ENCODE data around the gene AGBL1.

Gene AGBL1

GRCh38 chr15:86558686-86559085 lies 479.0 kb downstream of the AGBL1 start:
- in situ Hi-C loops (cut with MboI; ENCODE audit: low sequenced_read_pairs), result no loop called here

- in situ Hi-C loops (cut with MboI; ENCODE audit: low sequenced_read_pairs), result no loop called here
These were observed 488.7 kb downstream of the AGBL1 start for GRCh38 chr15:86568378-86568777.

- in situ Hi-C loops (cut with MboI; ENCODE audit: low sequenced_read_pairs), result no loop called here
These were observed 491.1 kb downstream of the AGBL1 start for GRCh38 chr15:86570738-86571137.

DNA sequence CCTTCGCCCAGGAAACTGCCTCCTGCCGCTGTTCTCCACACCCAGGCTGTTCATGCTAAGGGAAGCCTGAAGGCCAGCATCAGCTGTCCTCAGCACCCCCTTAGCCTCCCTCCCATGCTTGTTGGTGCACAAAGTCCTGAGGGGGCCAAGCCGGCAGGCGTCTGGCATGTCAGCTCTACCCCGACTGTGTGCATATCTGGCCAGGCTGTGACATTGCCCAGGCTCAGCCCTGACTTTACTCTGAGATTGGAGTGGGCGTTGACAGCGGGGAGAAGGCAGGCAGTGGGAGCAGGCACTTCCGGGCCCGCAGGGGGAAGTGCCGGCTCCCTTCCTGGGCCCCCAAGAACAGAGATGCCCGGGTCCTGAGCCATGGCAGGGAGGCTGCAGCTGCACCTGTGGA lies 492.2 kb downstream of the AGBL1 start:
- in situ Hi-C loops (cut with MboI; ENCODE audit: low sequenced_read_pairs), result no loop called here

- in situ Hi-C loops (cut with MboI; ENCODE audit: low sequenced_read_pairs), result no loop called here
These were observed 492.7 kb downstream of the AGBL1 start for GRCh38 chr15:86572368-86572841.

- in situ Hi-C loops (cut with MboI; ENCODE audit: low sequenced_read_pairs), result no loop called here
These were observed 493.8 kb downstream of the AGBL1 start for GRCh38 chr15:86573476-86573875.

GRCh38 chr15:86588413-86588812 lies 508.7 kb downstream of the AGBL1 start:
- in situ Hi-C loops (cut with MboI; ENCODE audit: low sequenced_read_pairs), result no loop called here

DNA sequence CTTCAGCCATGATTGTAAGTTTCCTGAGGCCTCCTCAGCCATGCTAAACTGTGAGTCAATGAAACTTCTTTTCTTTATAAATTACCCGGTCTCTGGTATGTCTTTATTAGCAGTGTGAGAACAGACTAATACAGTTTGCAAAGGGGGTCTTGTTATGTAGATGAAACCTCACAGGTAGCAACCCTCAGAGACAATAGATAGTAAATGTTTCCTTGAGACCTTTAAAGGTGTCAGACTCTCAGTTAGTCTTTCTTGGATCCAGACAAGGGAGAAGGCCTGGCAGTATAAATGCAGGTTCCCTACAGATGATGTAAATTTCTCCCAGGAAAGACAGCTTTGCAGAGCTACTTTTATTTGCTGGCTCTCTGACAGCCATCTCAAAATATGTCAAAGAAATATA lies 510.8 kb downstream of the AGBL1 start:
- in situ Hi-C loops (cut with MboI; ENCODE audit: low sequenced_read_pairs), result no loop called here

DNA sequence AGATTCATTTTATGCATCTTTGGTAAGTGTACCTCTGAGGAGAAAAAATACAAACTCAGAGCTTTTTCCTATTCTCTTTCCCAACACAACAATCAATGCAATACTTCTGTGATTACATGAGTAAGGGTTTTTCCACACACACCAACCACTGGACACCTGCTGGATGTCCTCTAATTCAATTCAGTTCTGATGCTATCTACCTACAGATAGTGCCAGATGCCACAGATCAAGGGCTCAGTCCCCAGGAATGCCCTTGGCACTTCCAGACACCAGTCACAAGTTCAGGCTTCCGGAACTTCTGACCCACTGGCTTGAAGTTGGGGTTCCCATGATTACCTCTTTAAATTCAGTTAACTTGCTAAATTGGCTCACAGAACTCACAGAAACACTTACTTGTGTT lies 511.5 kb downstream of the AGBL1 start:
- in situ Hi-C loops (cut with MboI; ENCODE audit: low sequenced_read_pairs), result no loop called here

DNA sequence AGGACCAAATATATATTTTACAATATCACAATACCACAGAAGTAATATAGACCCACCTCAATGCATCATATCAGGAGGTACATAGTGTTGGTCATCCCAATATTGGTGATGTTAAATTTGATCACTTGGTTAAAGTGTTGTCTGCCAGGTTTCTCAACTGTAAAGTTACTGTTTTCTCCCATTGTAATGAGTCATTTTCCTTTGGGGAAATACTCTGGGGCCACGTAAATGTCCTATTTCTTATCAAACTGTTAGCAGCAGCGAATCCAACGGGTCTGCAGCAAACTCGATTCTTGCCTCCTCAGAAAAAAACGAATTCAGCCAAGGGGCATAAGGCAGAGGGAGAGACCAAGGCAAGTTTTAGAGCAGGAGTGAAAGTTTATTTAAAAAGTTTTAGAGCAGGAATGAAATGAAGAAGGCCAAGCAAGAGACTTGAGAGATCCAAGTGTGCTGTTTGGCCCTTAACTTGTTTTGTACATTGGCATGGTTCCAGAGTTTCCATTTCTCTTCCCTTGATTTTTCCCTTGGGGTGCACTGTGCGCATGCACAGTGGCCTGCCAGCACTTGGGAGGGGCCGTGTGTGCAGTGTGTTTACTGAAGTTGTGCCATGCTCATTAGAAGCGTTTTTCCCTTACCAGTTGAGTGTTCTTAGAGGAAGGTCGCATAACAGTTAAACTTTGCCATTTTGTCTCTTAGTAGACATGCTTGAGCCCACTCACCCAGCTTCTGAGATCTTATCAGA lies 512.5 kb downstream of the AGBL1 start:
- in situ Hi-C loops (cut with MboI; ENCODE audit: low sequenced_read_pairs), result no loop called here

- in situ Hi-C loops (cut with MboI; ENCODE audit: low sequenced_read_pairs), result no loop called here
These were observed 516.1 kb downstream of the AGBL1 start for GRCh38 chr15:86595741-86596140.

DNA sequence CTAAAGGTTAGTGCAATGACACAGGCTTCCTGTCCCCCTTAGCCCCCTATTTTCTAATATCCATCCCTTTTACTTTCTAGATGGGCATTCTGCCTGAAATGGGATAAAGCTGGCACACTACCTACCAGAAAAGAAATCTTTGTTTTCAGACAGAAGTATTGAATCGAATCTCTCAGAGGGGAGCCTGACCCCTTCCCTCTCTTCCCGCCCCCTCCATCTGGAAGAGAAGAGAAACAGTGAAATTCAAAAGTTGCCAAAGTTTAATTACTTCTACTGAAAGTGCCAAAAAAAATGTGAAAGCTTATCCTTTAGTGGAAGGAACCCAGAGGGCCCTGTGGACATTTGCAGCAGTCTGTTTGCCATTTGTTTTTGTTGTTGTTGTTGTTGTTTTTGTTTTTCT lies 523.8 kb downstream of the AGBL1 start:
- in situ Hi-C loops (cut with MboI; ENCODE audit: low sequenced_read_pairs), result no loop called here

- in situ Hi-C loops (cut with MboI; ENCODE audit: low sequenced_read_pairs), result no loop called here
These were observed 529.0 kb downstream of the AGBL1 start for GRCh38 chr15:86608461-86609205.

DNA sequence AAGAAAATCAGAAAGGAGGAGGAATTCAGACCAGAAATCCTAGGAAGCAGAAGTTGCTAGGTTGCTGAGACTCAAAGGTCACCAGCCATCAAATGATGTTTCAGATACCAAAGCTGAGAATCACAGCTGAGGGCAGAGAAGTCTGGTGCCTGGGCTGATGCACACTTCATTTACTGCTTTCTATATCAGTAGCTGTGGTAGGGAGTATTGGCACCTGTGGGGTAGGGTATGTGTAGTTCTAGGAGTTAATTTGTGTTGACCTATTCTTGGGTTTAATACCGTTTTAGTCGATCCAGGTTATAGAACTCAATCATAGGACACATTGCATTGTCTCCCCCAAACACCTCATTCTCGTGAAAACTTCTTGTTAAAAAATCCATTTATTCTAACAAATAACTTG lies 529.6 kb downstream of the AGBL1 start:
- in situ Hi-C loops (cut with MboI; ENCODE audit: low sequenced_read_pairs), result no loop called here

GRCh38 chr15:86610038-86610437 lies 530.4 kb downstream of the AGBL1 start:
- in situ Hi-C loops (cut with MboI; ENCODE audit: low sequenced_read_pairs), result no loop called here

DNA sequence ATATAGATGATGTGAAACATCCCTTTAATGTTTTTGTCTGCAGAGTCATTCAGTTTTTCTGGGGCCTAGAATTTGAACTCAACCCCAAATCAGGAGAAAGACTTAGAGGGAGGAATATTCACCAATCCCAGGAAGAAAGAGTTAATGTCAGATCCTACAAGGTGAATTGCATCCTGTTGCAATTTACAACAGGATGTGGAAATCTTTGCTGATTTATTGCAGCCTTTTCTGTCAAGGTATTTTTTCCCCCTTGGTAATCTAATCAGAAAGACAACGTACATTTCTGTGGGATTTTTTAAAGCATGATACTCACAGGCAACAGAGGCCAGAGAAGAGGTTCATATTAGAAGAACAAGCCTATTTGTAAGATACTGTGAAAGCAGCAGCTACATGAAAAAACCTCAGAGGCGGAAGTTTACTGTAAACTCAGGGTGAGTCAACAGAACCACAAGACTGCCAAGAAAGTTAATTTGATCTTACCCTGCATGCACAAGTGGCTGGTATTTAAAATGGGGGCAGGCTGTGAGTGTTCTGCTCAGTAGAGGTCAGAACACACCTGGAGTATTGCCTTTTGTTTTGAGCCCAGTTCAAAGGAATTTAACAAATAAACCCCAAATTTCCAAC lies 531.9 kb downstream of the AGBL1 start:
- in situ Hi-C loops (cut with MboI; ENCODE audit: low sequenced_read_pairs), result no loop called here

DNA sequence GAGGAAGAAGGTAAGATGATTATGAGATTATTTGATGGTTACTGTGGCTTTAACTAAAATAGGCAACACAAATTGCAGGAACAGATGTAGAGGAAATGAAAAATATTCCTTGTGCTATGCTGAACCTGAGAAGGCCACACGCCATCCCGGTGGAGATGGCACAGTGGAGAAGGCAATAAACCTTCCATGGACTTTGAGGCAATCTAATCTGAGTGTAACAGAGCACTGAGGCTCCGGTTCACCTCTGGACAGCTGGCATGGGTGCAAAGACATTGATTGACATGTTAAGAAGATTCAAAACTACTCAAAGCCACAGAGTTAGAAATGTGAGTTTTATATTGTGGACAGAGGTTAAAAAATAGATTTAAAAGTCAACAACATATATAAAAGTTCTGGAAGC lies 535.7 kb downstream of the AGBL1 start:
- in situ Hi-C loops (cut with MboI; ENCODE audit: low sequenced_read_pairs), result no loop called here

DNA sequence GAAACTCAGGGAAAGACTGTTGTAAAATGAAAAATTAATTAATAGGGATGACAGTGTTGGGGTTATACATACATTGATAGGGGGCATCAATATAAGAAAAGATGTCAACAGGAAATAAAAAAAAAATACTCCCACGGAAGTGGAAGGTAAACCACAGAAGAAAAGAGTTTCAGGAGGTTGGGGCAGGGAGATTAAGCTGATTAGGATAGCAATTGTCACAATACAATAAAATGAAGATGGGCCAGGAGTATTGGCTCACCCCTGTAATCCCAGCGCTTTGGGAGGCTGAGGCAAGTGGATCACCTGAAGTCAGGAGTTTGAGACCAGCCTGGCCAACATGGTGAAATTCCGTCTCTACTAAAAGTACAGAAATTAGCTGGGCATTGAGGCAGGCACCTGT lies 536.1 kb downstream of the AGBL1 start:
- in situ Hi-C loops (cut with MboI; ENCODE audit: low sequenced_read_pairs), result no loop called here

DNA sequence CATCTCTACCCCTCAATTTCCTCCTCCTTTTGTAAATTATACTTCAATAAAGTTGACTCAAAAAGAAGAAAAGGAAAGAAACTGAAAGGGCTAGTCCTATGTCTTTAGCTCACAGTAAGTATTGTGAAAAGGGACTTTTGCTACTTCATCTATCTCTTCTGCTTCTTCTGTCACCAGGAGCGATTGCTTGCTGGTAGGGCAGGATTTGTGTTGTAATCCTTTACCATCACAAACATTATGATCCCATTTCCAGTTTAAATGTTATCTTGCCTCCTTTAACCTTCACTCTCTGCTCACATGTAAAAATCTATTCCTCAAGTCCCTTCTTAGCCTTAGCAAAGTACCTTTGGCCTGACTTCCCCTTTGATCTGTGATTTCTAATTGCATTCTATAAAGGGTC lies 537.1 kb downstream of the AGBL1 start:
- in situ Hi-C loops (cut with MboI; ENCODE audit: low sequenced_read_pairs), result no loop called here

- in situ Hi-C loops (cut with MboI; ENCODE audit: low sequenced_read_pairs), result no loop called here
These were observed 540.5 kb downstream of the AGBL1 start for GRCh38 chr15:86620157-86620556.

GRCh38 chr15:86620641-86621349 lies 541.1 kb downstream of the AGBL1 start:
- in situ Hi-C loops (cut with MboI; ENCODE audit: low sequenced_read_pairs), result no loop called here
